Activated naive CD8-positive, alpha-beta T cell treated with anti-CD3 and anti-CD28 coated beads for 36 hours (primary cell): ENCODE results near the gene CAMTA1. TPM values are rescaled to one million over a fixed set of nuclear protein-coding genes. Genes with fewer than 3 reads are reported as not detected.

Experiments used
- DNase-seq: peaks from one replicate; pipeline ENCODE4 v3.0.0; 2021
- H3K27ac Mint-ChIP-seq: one replicate; pipeline ENCODE4 v1.8.0; 2022; ENCODE audit warnings: mild to moderate bottlenecking, moderate library complexity, mixed read lengths
- H3K27me3 Mint-ChIP-seq: one replicate; pipeline ENCODE4 v1.8.0; 2022; ENCODE audit warnings: mild to moderate bottlenecking, mixed read lengths
- H3K36me3 Mint-ChIP-seq: one replicate; pipeline ENCODE4 v1.8.0; 2021; ENCODE audit warnings: mild to moderate bottlenecking, mixed read lengths
- H3K4me1 Mint-ChIP-seq: one replicate; pipeline ENCODE4 v1.8.0; 2021; ENCODE audit warnings: mixed read lengths
- H3K4me3 Mint-ChIP-seq: one replicate; pipeline ENCODE4 v1.8.0; 2022; ENCODE audit warnings: mild to moderate bottlenecking, moderate library complexity, mixed read lengths
- H3K9me3 Mint-ChIP-seq: one replicate; pipeline ENCODE4 v1.8.0; 2022; ENCODE audit warnings: mixed read lengths
- total RNA-seq, 2 experiments: library from RNA; stranded (reverse); gene quantifications; one replicate each; pipeline ENCODE4 v1.2.3, GENCODE V29; 2021

Gene CAMTA1
- total RNA-seq, 2 experiments from 2014 or later = 70.4 to 71.4 TPM

DNA sequence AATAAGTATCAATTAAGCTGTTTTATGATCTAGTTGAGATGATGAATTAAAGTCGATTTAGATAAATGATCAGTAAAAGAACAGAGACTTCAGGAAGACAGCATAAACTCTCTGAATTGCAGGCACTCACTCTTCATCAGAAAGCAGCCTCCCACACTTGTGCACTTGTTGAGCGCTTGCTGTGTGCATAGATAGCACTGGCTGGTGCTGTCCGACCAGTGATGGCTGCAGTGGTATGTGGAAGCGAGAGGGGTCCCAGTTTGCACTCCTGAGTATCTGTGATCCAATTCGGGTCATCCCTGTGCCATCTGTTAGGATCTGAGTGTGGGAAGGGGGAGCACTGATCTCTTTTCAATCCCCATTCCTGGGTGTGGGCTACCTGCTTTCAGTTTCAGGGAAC is 137.8 kb downstream of the CAMTA1 start:
- Mint-ChIP-seq H3K36me3 (peaks cover 2% of the 10 kb centered on the region), H3K4me1 (no peaks in the 10 kb centered on the region), H3K27me3 (peaks cover 5% of the 10 kb centered on the region), H3K27ac (no peak overlapping the region), H3K9me3 (peaks cover 9% of the 10 kb centered on the region), H3K4me3 (no peak overlapping the region)
- no peak for DNase-seq

DNA sequence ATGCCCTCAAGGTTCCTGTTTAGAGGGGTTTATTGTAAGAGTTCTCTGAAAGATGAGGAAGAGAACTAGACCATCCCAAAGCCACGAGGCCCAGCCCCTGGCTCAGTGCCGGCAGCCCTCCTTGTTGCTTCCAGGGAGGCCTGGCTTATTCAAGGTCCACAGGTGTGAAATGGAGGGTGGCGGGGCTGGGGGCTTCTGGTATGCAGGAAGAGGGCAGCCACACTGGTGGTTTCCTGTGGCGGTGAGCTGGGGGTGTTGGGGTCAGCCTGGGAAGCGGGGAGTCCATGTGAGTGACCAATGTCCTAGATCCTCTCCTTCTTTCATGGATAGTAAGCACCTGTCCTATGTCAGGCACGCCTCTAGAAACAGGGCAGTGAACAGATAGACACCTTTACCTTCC is 138.2 kb downstream of the CAMTA1 start:
- Mint-ChIP-seq H3K36me3 (peaks cover 2% of the 10 kb centered on the region), H3K9me3 (peaks cover 9% of the 10 kb centered on the region), H3K4me3 (no peak overlapping the region), H3K27ac (no peak overlapping the region), H3K4me1 (no peaks in the 10 kb centered on the region), H3K27me3 (peaks cover 5% of the 10 kb centered on the region)
- DNase-seq = no peak

DNA sequence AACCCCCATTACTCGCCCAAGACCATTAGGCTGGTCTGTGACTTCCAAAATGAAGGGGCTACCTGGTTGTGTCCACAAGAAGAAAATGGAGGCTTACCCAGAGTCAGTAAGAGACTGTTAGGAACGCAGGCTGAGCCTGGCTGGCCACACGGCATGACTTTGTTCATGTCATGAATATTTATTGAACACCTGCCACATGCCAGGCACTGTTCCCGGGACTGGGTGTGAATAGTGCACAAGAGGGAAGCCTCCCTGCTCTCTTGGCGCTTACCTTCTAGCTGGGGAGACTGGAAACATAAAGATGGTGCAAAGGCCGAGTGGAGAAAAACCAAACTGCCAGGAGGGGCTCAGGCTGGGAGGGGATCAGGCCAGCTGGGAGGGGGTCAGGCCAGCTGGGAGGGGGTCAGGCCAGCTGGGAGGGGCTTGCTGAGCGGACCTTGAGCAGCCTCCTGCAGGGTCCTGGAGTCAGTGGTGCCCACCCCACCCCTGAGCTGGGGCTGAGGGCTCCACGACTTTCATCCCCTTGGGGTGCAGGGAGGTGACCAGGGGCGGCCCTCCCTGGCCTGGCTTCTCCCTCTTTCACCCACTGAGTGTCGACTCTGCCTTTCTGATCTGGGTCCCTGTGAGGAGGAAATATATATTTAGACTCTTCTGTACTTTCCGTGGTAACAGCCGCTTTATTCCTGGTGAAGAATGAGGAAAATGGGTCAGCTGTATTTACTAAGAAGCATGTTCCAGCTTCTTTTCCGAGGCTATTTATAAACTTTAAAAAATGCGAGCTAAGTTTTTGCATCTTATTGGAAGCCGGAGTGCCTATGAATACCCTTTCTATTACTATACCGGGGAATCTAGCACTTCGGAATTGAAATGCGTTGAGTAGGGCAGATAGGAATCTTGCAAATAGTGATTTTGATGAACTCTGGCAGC is 139.0 kb downstream of the CAMTA1 start:
- no peaks in the 10 kb centered on the region for H3K4me1 Mint-ChIP-seq
- H3K9me3 Mint-ChIP-seq = peaks cover 9% of the 10 kb centered on the region
- peaks cover 5% of the 10 kb centered on the region for H3K27me3 Mint-ChIP-seq
- no peak for DNase-seq
- H3K36me3 Mint-ChIP-seq = peaks cover 2% of the 10 kb centered on the region
- H3K27ac Mint-ChIP-seq = no peak overlapping the region
- H3K4me3 Mint-ChIP-seq = no peak overlapping the region

DNA sequence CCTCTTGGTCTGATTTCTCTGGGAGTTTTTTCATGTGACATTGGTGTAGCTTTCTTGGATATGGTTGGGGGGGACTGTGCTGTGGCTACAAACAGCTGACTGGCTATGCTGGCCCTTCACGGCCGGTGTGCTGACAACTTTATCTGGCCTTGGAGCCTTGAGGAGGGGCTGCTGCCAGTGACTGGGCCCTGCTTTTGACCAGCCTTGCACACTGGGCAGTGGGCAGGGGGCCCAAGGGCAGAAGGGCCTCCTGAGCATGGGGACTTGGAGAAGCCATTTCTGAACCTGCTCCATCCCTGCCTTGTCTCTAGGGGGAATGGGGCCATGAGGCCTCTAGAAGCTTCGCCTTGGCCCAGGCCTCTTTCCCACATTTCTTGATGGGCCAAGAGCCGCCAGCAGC is 139.6 kb downstream of the CAMTA1 start:
- Mint-ChIP-seq H3K4me3 (no peak overlapping the region), H3K9me3 (peaks cover 7% of the 10 kb centered on the region), H3K27ac (no peak overlapping the region), H3K36me3 (peaks cover 2% of the 10 kb centered on the region), H3K27me3 (peaks cover under 1% of the 10 kb centered on the region), H3K4me1 (no peaks in the 10 kb centered on the region)
- no peak for DNase-seq

DNA sequence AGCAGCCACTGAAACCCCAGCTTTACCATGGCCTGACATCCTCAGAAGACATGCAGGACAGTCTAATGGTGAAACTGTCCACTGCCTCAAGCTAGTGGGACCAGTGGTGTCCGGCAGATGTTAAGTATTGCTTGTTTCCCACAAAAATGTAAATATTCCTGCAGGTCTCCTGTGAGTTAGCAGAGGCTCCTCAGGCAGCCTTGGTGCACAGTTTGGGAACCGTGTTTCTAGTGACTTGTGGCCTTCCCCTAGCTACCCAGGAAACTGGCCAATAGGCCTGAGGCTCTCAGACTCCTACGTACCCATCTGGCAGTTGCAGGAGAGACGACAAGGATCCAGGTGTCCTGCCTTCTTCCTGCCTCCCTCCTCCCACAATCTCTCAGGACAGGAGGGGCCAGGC is 142.4 kb downstream of the CAMTA1 start:
- H3K4me1 Mint-ChIP-seq = no peaks in the 10 kb centered on the region
- no peaks in the 10 kb centered on the region for H3K36me3 Mint-ChIP-seq
- H3K9me3 Mint-ChIP-seq = no peaks in the 10 kb centered on the region
- peaks cover 4% of the 10 kb centered on the region for H3K27me3 Mint-ChIP-seq
- no peak overlapping the region for H3K4me3 Mint-ChIP-seq
- H3K27ac Mint-ChIP-seq = no peak overlapping the region
- DNase-seq = no peak

DNA sequence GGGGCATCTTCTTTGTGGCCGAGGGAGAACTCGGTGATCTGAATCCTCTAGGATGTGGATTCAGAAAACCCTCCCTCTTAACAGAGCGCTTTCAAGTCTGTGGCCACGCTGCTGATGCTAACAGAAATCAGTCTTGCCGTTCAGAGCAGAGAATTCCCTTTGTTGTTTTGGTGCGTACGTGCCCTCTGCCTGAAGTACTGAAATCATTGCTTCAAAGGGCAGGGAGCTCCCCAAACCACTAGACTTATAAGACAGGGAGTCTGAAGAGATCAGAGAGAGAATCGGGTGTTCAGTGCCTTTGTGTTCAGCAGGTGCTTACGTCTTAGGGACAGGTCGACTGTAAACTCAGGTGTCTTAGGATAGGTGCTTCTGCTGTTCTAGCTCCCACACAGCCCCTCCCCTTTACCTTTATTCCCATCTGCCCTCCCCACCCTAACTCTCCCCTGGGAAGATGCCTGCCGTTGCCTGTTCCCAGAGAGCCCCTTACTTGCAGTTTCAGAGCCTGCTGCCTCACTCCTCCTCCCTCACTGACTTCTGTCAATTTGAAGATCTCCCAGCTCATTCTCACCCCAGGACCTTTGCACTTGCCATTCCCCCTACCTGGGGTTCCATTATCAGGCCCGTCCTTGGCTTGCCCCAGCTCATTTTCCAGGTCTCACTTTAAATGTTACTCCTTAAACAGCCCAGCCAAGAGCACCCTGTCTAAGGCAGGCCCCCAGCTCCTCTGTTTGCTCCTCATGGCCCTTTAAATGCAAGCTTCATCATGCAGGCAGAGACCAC is 143.0 kb downstream of the CAMTA1 start:
- Mint-ChIP-seq H3K36me3 (no peaks in the 10 kb centered on the region), H3K27me3 (peaks cover 4% of the 10 kb centered on the region), H3K27ac (no peak overlapping the region), H3K4me1 (no peaks in the 10 kb centered on the region), H3K4me3 (no peak overlapping the region), H3K9me3 (no peaks in the 10 kb centered on the region)
- no peak for DNase-seq

DNA sequence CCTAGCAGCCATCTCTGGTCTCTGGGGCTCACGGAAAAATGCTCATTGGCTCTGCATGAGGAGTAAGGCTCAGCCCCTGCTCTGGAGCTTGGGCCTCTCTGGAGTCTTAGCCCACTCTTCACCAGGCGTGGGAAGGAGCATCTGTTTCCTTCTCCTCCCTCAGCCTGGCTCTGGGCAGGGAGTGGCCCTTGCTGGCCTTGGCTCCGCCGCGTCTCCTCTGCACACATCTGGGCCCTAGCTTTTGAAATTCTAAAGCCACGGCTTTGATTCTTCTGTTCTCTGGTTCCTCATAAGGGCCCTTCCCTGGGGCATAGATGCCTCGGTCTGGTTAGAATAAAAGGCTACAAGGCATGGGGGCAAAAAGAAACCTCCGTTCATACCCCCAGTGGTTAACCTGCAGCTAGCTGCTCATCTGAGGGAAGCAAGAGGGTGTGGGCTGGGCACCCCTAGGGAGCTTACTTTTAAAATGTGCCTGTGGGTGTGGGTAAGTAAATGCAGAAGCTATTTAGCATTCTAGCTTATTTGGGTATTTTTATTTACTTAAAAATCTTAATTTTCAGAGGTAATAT is 145.6 kb downstream of the CAMTA1 start:
- Mint-ChIP-seq H3K27me3 (peaks cover 4% of the 10 kb centered on the region), H3K9me3 (no peaks in the 10 kb centered on the region), H3K4me3 (no peak overlapping the region), H3K27ac (no peak overlapping the region), H3K4me1 (no peaks in the 10 kb centered on the region), H3K36me3 (no peaks in the 10 kb centered on the region)
- DNase-seq = no peak

DNA sequence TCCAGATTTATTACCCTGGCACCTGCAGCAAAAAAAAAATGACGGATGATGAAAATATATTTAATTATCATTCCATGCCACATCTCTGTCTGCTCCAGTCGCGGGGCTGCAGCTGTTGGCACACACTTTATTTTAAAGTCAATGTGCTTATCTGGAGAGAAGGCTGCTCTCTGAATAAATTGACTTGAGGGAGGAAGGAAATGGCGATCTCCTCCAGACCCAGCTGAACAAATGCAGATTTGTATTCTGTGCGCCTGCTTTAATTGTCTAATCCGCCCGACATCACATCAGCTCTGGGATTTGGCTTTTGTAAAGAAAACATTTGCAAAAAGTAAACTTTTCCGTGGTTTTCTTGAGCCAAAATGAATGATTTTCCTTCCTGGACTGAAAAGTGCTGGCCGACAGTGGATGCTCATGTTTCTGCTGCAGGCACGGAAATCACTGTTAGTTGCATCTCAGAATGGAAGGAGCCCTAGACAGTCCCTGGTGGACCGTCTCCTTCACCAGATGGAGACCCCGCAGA is 150.2 kb downstream of the CAMTA1 start:
- no peaks in the 10 kb centered on the region for H3K9me3 Mint-ChIP-seq
- DNase-seq = no peak
- H3K4me3 Mint-ChIP-seq = no peak overlapping the region
- H3K27ac Mint-ChIP-seq = no peak overlapping the region
- no peaks in the 10 kb centered on the region for H3K36me3 Mint-ChIP-seq
- peaks cover 5% of the 10 kb centered on the region for H3K27me3 Mint-ChIP-seq
- H3K4me1 Mint-ChIP-seq = no peaks in the 10 kb centered on the region

DNA sequence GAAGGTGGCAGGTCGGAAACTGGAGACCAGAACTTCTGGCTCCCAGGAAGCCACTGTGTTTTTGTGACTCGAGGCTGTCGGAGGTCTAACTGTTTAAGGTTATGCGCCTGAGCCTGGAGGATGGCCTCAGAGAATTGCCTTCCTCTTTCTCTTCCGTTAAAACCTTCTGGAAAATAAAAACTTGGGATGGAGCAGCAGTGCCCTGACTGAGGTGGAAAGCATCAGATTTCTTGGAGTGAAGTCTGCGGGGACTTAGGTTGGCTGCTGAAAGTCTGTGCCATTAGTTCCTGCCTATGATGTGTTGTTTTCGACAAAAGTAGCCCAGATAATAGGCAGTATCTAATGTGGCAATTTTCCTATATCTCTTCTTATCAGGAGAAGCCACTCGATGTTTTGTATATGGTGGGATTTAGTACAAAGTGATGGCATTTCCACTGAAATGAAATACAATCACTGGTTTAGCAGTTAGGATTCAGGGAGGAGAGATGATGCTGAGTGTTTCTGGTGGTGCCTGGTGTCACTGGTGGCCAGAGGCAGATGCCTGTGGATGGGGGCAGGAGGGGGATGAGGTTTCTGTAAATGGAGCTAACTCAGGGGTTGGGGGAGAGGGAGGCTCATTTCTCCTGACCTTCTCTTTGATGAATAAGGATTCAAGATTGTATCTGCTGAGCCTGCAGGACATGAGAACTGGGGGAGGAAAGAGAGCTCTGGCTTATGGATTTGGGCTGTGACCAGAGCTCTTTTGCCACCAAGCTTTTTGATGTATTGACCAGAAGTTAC is 150.8 kb downstream of the CAMTA1 start:
- Mint-ChIP-seq H3K9me3 (no peaks in the 10 kb centered on the region), H3K4me1 (no peaks in the 10 kb centered on the region), H3K4me3 (no peak overlapping the region), H3K27me3 (peaks cover 5% of the 10 kb centered on the region), H3K27ac (no peak overlapping the region), H3K36me3 (no peaks in the 10 kb centered on the region)
- DNase-seq = no peak

DNA sequence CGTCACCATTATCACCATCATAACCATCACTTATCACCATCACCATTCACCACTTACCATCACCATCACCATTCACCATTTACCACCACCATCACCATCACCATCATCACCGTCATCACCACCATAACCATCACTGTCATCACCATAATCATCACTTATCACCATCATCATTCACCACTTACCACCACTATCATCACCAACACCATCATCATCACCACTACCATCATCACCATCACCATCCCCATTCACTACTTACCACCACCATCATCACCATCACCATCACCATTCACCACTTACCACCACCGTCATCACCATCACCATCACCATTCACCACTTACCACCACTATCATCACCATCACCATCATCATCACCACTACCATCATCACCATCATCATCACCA is 151.8 kb downstream of the CAMTA1 start:
- no peak overlapping the region for H3K4me3 Mint-ChIP-seq
- no peak for DNase-seq
- no peaks in the 10 kb centered on the region for H3K9me3 Mint-ChIP-seq
- H3K4me1 Mint-ChIP-seq = no peaks in the 10 kb centered on the region
- H3K36me3 Mint-ChIP-seq = no peaks in the 10 kb centered on the region
- no peak overlapping the region for H3K27ac Mint-ChIP-seq
- peaks cover 5% of the 10 kb centered on the region for H3K27me3 Mint-ChIP-seq

DNA sequence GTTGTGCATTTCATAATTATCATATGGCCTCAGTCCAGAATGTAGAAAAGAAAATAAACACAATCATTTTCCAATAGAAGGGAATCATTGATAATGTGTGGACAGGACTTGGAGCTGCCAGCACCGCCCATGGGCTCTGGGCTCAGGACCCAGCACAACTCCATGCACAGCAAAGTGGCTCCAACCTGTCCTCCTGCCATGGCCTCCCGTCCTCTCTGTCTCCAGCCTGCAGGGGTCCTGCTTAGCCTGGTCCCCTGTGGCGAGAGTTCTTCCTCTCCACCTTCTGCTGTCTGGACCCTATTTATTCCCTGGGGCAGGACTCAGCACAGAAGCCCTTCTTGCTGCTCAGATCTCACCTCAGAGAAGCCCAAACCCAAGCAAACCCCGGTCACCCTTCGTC is 154.1 kb downstream of the CAMTA1 start:
- Mint-ChIP-seq H3K4me3 (no peak overlapping the region), H3K27me3 (peaks cover 5% of the 10 kb centered on the region), H3K27ac (no peak overlapping the region), H3K9me3 (no peaks in the 10 kb centered on the region), H3K4me1 (no peaks in the 10 kb centered on the region), H3K36me3 (no peaks in the 10 kb centered on the region)
- DNase-seq = no peak

DNA sequence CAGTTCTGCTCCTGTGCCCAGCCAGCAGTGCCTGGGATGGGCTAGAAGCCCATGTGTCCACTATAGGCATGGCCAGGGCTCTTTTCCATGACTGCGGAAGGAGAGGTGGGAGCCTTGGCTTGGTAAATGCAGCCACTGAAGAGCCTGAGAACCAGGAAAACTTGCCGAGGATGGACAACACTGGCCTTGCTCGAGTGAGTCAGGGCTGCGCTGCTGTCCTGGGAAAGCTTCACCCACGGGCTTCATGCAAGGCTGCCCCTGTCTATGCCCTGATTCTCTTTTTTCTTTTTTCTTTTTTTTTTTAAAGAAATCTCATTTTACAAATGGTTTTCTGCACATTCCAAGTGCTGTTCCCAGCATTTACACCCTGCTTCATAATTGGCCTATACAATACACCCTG is 156.5 kb downstream of the CAMTA1 start:
- no peaks in the 10 kb centered on the region for H3K9me3 Mint-ChIP-seq
- peaks cover 3% of the 10 kb centered on the region for H3K4me1 Mint-ChIP-seq
- H3K27ac Mint-ChIP-seq = no peak overlapping the region
- H3K27me3 Mint-ChIP-seq = peaks cover 5% of the 10 kb centered on the region
- no peak overlapping the region for H3K4me3 Mint-ChIP-seq
- no peak for DNase-seq
- no peaks in the 10 kb centered on the region for H3K36me3 Mint-ChIP-seq

DNA sequence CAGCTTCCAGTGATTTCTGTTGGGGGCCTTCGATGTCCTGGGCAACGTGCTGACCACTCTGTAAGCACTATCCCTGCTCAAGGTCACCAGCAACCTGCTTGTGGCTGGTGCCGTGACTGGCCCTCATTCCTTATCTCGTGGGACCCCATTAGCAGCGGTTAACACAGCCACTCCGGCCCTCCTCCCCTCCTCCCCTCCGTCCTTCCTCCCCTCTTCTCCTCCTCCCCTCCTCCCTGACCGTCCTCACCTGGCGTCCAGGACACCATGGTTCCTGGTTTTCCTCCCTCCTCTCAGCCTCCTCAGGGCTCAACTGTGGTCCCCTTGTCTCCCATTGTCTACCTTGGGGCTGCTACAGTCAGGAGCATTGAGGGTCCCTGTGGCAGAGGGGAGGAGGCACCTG is 157.7 kb downstream of the CAMTA1 start:
- H3K4me3 Mint-ChIP-seq = no peak overlapping the region
- no peak for DNase-seq
- H3K27me3 Mint-ChIP-seq = peaks cover 5% of the 10 kb centered on the region
- no peaks in the 10 kb centered on the region for H3K36me3 Mint-ChIP-seq
- H3K4me1 Mint-ChIP-seq = peaks cover 3% of the 10 kb centered on the region
- no peak overlapping the region for H3K27ac Mint-ChIP-seq
- no peaks in the 10 kb centered on the region for H3K9me3 Mint-ChIP-seq

DNA sequence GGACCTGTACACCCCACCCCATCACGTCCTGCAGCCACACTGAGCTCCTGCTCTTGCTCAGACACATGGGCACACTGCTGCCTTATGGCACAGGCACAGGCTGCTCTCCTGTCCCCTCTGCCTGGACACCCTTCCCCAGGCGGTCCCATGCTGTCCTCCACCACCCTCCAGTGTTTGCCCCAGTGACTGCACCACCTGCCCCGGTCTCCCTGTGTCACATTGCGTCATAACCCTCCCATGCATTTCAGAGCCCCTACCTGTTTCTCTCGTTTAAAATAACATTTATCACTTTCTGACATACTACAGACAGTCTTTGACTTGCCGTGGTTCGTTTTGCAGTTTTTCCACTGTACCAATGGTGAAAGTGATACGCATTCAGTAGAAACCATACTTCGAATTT is 159.2 kb downstream of the CAMTA1 start:
- Mint-ChIP-seq H3K4me3 (no peak overlapping the region), H3K27ac (no peak overlapping the region), H3K4me1 (peaks cover 3% of the 10 kb centered on the region), H3K27me3 (no peaks in the 10 kb centered on the region), H3K9me3 (no peaks in the 10 kb centered on the region), H3K36me3 (no peaks in the 10 kb centered on the region)
- no peak for DNase-seq
